HepG2 (cell line): Measurements from ENCODE around the gene ALOX5.

Experiments used
- CBX5 ChIP-seq: sonication (generic); formaldehyde crosslinking; IDR thresholded peaks from 2 replicates; pipeline ENCODE4 v1.4.0; 2020; ENCODE audit warnings: missing genetic modification reagents, borderline replicate concordance
- EP300 ChIP-seq, 3 experiments: sonication (generic) in 1 of 3; formaldehyde crosslinking in 1 of 3; IDR thresholded peaks; 2 replicates each; pipeline versions ENCODE4 v1.5.1 to v1.6.1; 2011 to 2020; ENCODE audit warnings: low read depth in 2 of 3, low read length in 2 of 3, borderline replicate concordance in 1 of 3, improper control_type of control experiment in 1 of 3, mild to moderate bottlenecking in 1 of 3, missing genetic modification reagents in 1 of 3, moderate library complexity in 1 of 3
- HDAC2 ChIP-seq: sonication (generic); formaldehyde crosslinking; IDR thresholded peaks from 2 replicates; pipeline ENCODE4 v1.4.0; 2020; ENCODE audit warnings: missing genetic modification reagents
- JUN ChIP-seq: sonication (generic); formaldehyde crosslinking; IDR thresholded peaks from 2 replicates; pipeline ENCODE4 v1.4.0; 2020; ENCODE audit warnings: mild to moderate bottlenecking, missing genetic modification reagents
- SMAD1 ChIP-seq: sonication (generic); formaldehyde crosslinking; IDR thresholded peaks from 2 replicates; pipeline ENCODE4 v1.4.0; 2020; ENCODE audit warnings: missing genetic modification reagents, low read depth, mild to moderate bottlenecking, borderline replicate concordance
- SNRNP70 ChIP-seq: fragments of 200-400 bp; formaldehyde crosslinking; IDR thresholded peaks from 2 replicates; pipeline ENCODE4 v1.6.1; 2017; ENCODE audit warnings: mild to moderate bottlenecking, low read depth, low read length, moderate library complexity
- SRSF1 ChIP-seq: fragments of 200-400 bp; formaldehyde crosslinking; optimal IDR thresholded peaks from 2 replicates; pipeline ENCODE3; 2017; ENCODE audit warnings: mild to moderate bottlenecking, low read depth, low read length, moderate library complexity
- ZNF224 ChIP-seq: sonication (generic); formaldehyde crosslinking; IDR thresholded peaks from 2 replicates; pipeline ENCODE4 v1.5.0; 2020; ENCODE audit warnings: mild to moderate bottlenecking, missing genetic modification reagents
- TF ChIP-seq, protein P1 (sequence below): IDR thresholded peaks from 2 replicates; pipeline ENCODE4 v1.6.1; 2018; ENCODE audit warnings: missing genetic modification reagents
- TF ChIP-seq, protein P2 (sequence below): IDR thresholded peaks from 2 replicates; pipeline ENCODE4 v1.6.1; 2016

DNA sequence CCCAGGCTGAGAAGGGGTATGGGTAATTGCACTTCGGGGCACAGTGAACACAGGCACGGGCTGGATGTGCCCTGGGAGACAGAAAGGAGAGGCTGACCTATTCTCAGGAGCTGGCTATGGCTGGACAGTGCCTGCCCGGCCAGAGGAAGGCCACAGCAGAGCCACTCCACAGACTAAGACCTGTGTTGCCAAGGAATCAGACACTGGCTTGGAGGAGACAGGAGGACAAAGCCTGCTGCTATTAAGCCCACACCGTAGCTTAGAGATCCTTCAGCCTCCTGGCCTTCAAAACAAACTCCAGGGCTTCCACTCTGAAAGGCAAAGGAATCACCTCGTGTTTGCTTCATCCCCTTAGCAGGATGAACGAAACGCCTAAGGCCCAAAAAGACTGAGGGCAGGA, 82.2 kb downstream of the ALOX5 start:
- TF ChIP-seq EP300 (IDR thresholded peaks at IDR 0.05; ENCODE audit: low read depth in 2 of 2, low read length in 2 of 2) = no peak
- TF ChIP-seq EP300 (CRISPR knock-in tag; IDR thresholded peaks at IDR 0.05; ENCODE audit: borderline replicate concordance) = no peak
- TF ChIP-seq, protein P1, sequence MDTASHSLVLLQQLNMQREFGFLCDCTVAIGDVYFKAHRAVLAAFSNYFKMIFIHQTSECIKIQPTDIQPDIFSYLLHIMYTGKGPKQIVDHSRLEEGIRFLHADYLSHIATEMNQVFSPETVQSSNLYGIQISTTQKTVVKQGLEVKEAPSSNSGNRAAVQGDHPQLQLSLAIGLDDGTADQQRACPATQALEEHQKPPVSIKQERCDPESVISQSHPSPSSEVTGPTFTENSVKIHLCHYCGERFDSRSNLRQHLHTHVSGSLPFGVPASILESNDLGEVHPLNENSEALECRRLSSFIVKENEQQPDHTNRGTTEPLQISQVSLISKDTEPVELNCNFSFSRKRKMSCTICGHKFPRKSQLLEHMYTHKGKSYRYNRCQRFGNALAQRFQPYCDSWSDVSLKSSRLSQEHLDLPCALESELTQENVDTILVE = no peak
- no peak for TF ChIP-seq JUN
- TF ChIP-seq, protein P2, sequence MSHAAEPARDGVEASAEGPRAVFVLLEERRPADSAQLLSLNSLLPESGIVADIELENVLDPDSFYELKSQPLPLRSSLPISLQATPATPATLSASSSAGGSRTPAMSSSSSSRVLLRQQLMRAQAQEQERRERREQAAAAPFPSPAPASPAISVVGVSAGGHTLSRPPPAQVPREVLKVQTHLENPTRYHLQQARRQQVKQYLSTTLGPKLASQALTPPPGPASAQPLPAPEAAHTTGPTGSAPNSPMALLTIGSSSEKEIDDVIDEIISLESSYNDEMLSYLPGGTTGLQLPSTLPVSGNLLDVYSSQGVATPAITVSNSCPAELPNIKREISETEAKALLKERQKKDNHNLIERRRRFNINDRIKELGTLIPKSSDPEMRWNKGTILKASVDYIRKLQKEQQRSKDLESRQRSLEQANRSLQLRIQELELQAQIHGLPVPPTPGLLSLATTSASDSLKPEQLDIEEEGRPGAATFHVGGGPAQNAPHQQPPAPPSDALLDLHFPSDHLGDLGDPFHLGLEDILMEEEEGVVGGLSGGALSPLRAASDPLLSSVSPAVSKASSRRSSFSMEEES = no peak
- TF ChIP-seq SRSF1 = no peak
- no peak for TF ChIP-seq SMAD1
- no peak for TF ChIP-seq SNRNP70
- no peak for TF ChIP-seq CBX5
- no peak for TF ChIP-seq ZNF224
- no peak for TF ChIP-seq HDAC2 (CRISPR knock-in tag)
